Spinal cord (tissue), 10 donors: Measurements from ENCODE around the gene PARD3. TPM values are rescaled to one million over a fixed set of nuclear protein-coding genes. Genes with fewer than 3 reads are reported as not detected.
"Not testable (repeated sequence)": the region's sequence is repeated elsewhere in the genome, so short reads cannot be mapped to it uniquely, and the experiment has no call there.

Source experiments
- DNase-seq, 6 donors: peaks; one replicate each; pipeline versions ENCODE4 v3.0.0 to v3.0.0-alpha.2; 2013 to 2015; ENCODE audit warnings: low spot score in 6 of 6, low read depth in 4 of 6
- H3K27ac ChIP-seq: one replicate; pipeline ENCODE4 v1.5.1; 2013; ENCODE audit warnings: low read depth, low read length, control low read depth
- H3K27me3 ChIP-seq: one replicate; pipeline ENCODE4 v1.6.1; 2013; ENCODE audit warnings: low read length; ENCODE audit not compliant: control insufficient read depth, insufficient read depth
- H3K36me3 ChIP-seq: one replicate; pipeline ENCODE4 v1.6.1; 2013; ENCODE audit warnings: low read length; ENCODE audit not compliant: control insufficient read depth, insufficient read depth
- H3K4me1 ChIP-seq: one replicate; pipeline ENCODE4 v1.6.1; 2013; ENCODE audit warnings: low read length; ENCODE audit not compliant: control insufficient read depth, insufficient read depth
- H3K4me3 ChIP-seq: one replicate; pipeline ENCODE4 v1.5.1; 2013; ENCODE audit warnings: low read depth, low read length, control low read depth
- H3K9me3 ChIP-seq: one replicate; pipeline ENCODE4 v1.6.1; 2013; ENCODE audit warnings: low read length; ENCODE audit not compliant: control insufficient read depth, insufficient read depth
- WGBS: methylation state at CpG from one replicate; pipeline ENCODE4 v1.1.5; 2013; ENCODE audit warnings: missing lambda C conversion rate; ENCODE audit not compliant: insufficient coverage; 5-methylcytosine and 5-hydroxymethylcytosine counted together
- polyA plus RNA-seq, 2 donors: library from polyadenylated mRNA; unstranded; fragments of 120-200 nt; gene quantifications; one replicate each; pipeline ENCODE4 v1.2.1, GENCODE V29; 2013; ENCODE audit not compliant: insufficient read length in 2 of 2
- total RNA-seq, 2 donors: library from RNA; depleted of rRNA in 1 of 2; stranded (reverse); fragments of 120-200 nt in 1 of 2; fragments of >200 nt in 1 of 2; gene quantifications; one replicate each; pipeline versions ENCODE4 v1.2.3 to v1.2.4, GENCODE V29; 2013 to 2014
- donor health status: healthy.

PARD3 gene
- total and polyA plus RNA-seq, 4 donors, result 29.5 to 94.3 (median 47.1) TPM

- peak in 1 of 6 donors; percentile 25 for DNase-seq
- Histone ChIP-seq H3K27ac (no peak overlapping the region), H3K4me3 (no peak overlapping the region), H3K9me3 (peaks cover 3% of the 10 kb centered on the region), H3K27me3 (no peaks in the 10 kb centered on the region), H3K4me1 (peaks cover 7% of the 10 kb centered on the region), H3K36me3 (no peaks in the 10 kb centered on the region)
- 56% methylated on average over 17 of the region's 22 CpGs for WGBS
Measured at GRCh38 chr10:34078745-34079470, 736.2 kb downstream of the PARD3 start.

- Histone ChIP-seq H3K27ac (no peak overlapping the region), H3K9me3 (no peaks in the 10 kb centered on the region), H3K27me3 (no peaks in the 10 kb centered on the region), H3K36me3 (no peaks in the 10 kb centered on the region), H3K4me3 (no peak overlapping the region), H3K4me1 (peaks cover 7% of the 10 kb centered on the region)
- 63% methylated on average over 1 of the region's 4 CpGs for WGBS
- peak in 1 of 6 donors; percentile 90 for DNase-seq
Measured at GRCh38 chr10:34078017-34078744, 736.9 kb downstream of the PARD3 start.

- DNase-seq, result no peak
- Histone ChIP-seq H3K27ac (no peak overlapping the region), H3K4me1 (peaks cover 7% of the 10 kb centered on the region), H3K27me3 (no peaks in the 10 kb centered on the region), H3K36me3 (no peaks in the 10 kb centered on the region), H3K9me3 (no peaks in the 10 kb centered on the region), H3K4me3 (no peak overlapping the region)
Measured at GRCh38 chr10:34076443-34076842, 738.7 kb downstream of the PARD3 start.

- Histone ChIP-seq H3K27ac (no peak overlapping the region), H3K4me1 (peaks cover 7% of the 10 kb centered on the region), H3K4me3 (no peak overlapping the region), H3K36me3 (no peaks in the 10 kb centered on the region), H3K9me3 (no peaks in the 10 kb centered on the region), H3K27me3 (no peaks in the 10 kb centered on the region)
- 100% methylated on average over 2 of the region's 6 CpGs for WGBS
- DNase-seq, result peak in 1 of 6 donors; percentile 9
Measured at GRCh38 chr10:34075254-34075926, 739.7 kb downstream of the PARD3 start.

- DNase-seq, result no peak
- H3K27ac ChIP-seq, result no peak overlapping the region
- no peak overlapping the region for H3K4me3 ChIP-seq
- H3K27me3 ChIP-seq, result no peaks in the 10 kb centered on the region
- peaks cover 5% of the 10 kb centered on the region for H3K4me1 ChIP-seq
- H3K36me3 ChIP-seq, result no peaks in the 10 kb centered on the region
- WGBS, result no CpG with 5 or more reads among the region's 3 CpGs
- H3K9me3 ChIP-seq, result no peaks in the 10 kb centered on the region
Measured at GRCh38 chr10:34074051-34074450, 741.0 kb downstream of the PARD3 start.

GRCh38 chr10:34067741-34068140, 747.4 kb downstream of the PARD3 start:
- DNase-seq, H3K4me3 ChIP-seq: not testable (repeated sequence)
- 83% methylated on average over 6 of the region's 6 CpGs for WGBS

GRCh38 chr10:34063592-34063991, 751.5 kb downstream of the PARD3 start:
- Histone ChIP-seq H3K27me3 (no peaks in the 10 kb centered on the region), H3K4me3 (no peak overlapping the region), H3K9me3 (peaks cover 7% of the 10 kb centered on the region), H3K4me1 (no peaks in the 10 kb centered on the region), H3K36me3 (no peaks in the 10 kb centered on the region), H3K27ac (no peak overlapping the region)
- WGBS, result no CpG with 5 or more reads among the region's 1 CpG
- no peak for DNase-seq

More at GRCh38 chr10:34067741-34068140, 747.4 kb downstream of the PARD3 start:
- H3K36me3 ChIP-seq, H3K4me1 ChIP-seq, H3K27me3 ChIP-seq, H3K27ac ChIP-seq, H3K9me3 ChIP-seq: not testable (repeated sequence)

GRCh38 chr10:34061841-34062240, 753.3 kb downstream of the PARD3 start:
- no peak for DNase-seq
- Histone ChIP-seq H3K36me3 (no peaks in the 10 kb centered on the region), H3K9me3 (peaks cover 7% of the 10 kb centered on the region), H3K4me1 (no peaks in the 10 kb centered on the region), H3K27me3 (no peaks in the 10 kb centered on the region), H3K4me3 (no peak overlapping the region), H3K27ac (no peak overlapping the region)
